Body of pancreas (tissue), 4 donors: ENCODE results near the gene SYT5. TPM values are rescaled to one million over a fixed set of nuclear protein-coding genes. Genes with fewer than 3 reads are reported as not detected.

Experiments
- ATAC-seq: fragments of 150-250 bp; one replicate; pipeline ENCODE4 v1.9.1; 2016
- DNase-seq, 4 donors: peaks; one replicate each; pipeline ENCODE4 v3.0.0-alpha.2; 2019
- H3K27ac ChIP-seq, 4 donors: fragments of 200-600 bp; sonication (generic); 1 replicate in 3 of 4; 2 replicates in 1 of 4; pipeline versions ENCODE4 v1.5.1 to v1.6.1; 2016 to 2019; ENCODE audit warnings: mild to moderate bottlenecking in 1 of 4, mixed read lengths in 1 of 4, moderate library complexity in 1 of 4
- H3K27me3 ChIP-seq, 2 donors: fragments of 200-600 bp; sonication (generic); one replicate each; pipeline ENCODE4 v1.6.0; 2016; ENCODE audit warnings: mild to moderate bottlenecking in 1 of 2
- H3K36me3 ChIP-seq, 2 donors: fragments of 200-600 bp; sonication (generic); replicated peaks in 1 of 2; 2 replicates each; pipeline ENCODE4 v1.5.1; 2016; ENCODE audit warnings: low read depth in 2 of 2; ENCODE audit not compliant: insufficient read depth in 1 of 2
- H3K4me1 ChIP-seq: fragments of 200-600 bp; sonication (generic); one replicate; pipeline ENCODE4 v1.6.0; 2016
- H3K4me3 ChIP-seq, 2 donors: fragments of 200-600 bp; sonication (generic); 1 replicate in 1 of 2; 2 replicates in 1 of 2; pipeline ENCODE4 v1.5.1; 2016 to 2019
- H3K9me3 ChIP-seq, 3 donors: fragments of 200-600 bp; sonication (generic); 1 replicate in 2 of 3; 2 replicates in 1 of 3; pipeline ENCODE4 v1.5.1; 2016
- POLR2A ChIP-seq, 3 donors: fragments of 450-650 bp; IDR thresholded peaks; one replicate each; pipeline ENCODE4 v1.6.1; 2016; ENCODE audit warnings: antibody characterized with exemption in 3 of 3, mild to moderate bottlenecking in 2 of 3
- WGBS, 2 donors: methylation state at CpG; one replicate each; pipeline ENCODE4 v1.1.5; 2017; 5-methylcytosine and 5-hydroxymethylcytosine counted together
- intact Hi-C: fragments of 100-400 bp; cut with DNase I; formaldehyde crosslinking; loops from one replicate; pipeline ENCODE4 v1.15.1; 2023
- total RNA-seq, 2 donors: library from RNA; depleted of rRNA; stranded (reverse); fragments of >200 nt; gene quantifications; one replicate each; pipeline ENCODE4 v1.1.0, GENCODE V29; 2016
- TF ChIP-seq, protein P1 (sequence below), 7 experiments: fragments of 450-650 bp in 4 of 7; fragments of 200-600 bp in 3 of 7; sonication (generic) in 3 of 7; IDR thresholded peaks; one replicate each; pipeline ENCODE4 v1.5.1; 2016 to 2019; ENCODE audit warnings: antibody characterized with exemption in 7 of 7

The SYT5 gene
- total RNA-seq, 2 donors from 2014 or later: 0.26 TPM; not detected in 1

DNA sequence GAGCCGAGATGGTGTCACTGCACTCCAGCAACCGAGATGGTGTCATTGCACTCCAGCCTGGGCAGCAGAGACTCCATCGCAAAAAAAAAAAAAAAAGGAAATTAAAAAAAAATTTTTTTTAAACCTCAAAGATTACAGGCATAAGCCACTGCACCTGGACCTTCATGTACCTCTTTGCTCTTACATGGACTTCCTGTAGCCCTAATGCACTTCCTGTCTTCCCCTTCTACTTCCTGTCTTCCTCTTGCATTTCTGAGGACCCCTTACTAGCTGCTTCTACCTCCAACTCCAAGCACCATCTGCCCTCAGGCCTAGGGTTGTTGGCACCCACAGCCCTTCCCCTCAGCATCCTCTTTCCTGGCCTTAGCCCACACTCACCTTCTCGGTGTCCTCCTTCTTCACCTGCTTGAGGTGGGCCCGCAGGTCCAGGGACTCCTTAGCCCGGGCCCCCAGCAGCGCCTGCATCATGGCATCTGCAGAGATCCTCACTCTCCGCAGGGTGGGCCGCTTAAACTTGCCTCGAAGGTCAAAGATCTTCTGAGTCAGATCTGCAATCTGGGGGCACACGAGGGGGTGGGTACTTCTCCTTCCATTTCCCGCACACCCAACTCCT, 26.3 kb downstream of the SYT5 start:
- Histone ChIP-seq H3K4me1 (peaks cover 11% of the 10 kb centered on the region), H3K27ac (no peak overlapping the region), H3K27me3 (peaks cover 0 to 18% of the 10 kb centered on the region in 2 donors), H3K36me3 (no peaks in the 10 kb centered on the region), H3K4me3 (no peak overlapping the region), H3K9me3 (no peaks in the 10 kb centered on the region)
- DNase-seq (no peak), ATAC-seq (no peak)
- WGBS, 2 donors: 75 to 81% methylated on average over 12 of the region's 12 CpGs
- intact Hi-C loops: no loop called here
- no peak for TF ChIP-seq POLR2A (IDR thresholded peaks at IDR 0.05)
- TF ChIP-seq, protein P1, sequence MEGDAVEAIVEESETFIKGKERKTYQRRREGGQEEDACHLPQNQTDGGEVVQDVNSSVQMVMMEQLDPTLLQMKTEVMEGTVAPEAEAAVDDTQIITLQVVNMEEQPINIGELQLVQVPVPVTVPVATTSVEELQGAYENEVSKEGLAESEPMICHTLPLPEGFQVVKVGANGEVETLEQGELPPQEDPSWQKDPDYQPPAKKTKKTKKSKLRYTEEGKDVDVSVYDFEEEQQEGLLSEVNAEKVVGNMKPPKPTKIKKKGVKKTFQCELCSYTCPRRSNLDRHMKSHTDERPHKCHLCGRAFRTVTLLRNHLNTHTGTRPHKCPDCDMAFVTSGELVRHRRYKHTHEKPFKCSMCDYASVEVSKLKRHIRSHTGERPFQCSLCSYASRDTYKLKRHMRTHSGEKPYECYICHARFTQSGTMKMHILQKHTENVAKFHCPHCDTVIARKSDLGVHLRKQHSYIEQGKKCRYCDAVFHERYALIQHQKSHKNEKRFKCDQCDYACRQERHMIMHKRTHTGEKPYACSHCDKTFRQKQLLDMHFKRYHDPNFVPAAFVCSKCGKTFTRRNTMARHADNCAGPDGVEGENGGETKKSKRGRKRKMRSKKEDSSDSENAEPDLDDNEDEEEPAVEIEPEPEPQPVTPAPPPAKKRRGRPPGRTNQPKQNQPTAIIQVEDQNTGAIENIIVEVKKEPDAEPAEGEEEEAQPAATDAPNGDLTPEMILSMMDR (IDR thresholded peaks at IDR 0.05): no peak

DNA sequence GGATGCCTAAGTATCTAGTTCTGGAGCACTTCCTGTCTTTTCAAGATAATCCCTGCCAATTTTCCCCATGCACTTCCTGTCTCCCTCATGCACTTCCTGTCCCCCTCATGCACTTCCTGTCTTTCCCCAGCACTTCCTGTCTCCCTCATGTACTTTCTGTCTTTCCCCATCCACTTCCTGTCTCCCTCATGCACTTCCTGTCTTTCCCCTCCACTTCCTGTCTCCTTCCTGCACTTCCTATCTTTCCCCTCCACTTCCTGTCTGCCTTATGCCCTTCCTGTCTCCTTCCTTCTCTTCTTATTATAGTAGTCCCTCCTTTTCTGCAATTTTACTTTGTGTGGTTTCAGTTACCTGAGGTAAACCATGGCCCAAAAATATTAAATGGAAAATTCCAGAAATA, 28.1 kb downstream of the SYT5 start:
- Histone ChIP-seq H3K4me1 (peaks cover 11% of the 10 kb centered on the region), H3K9me3 (no peaks in the 10 kb centered on the region), H3K36me3 (no peaks in the 10 kb centered on the region), H3K27ac (no peak overlapping the region), H3K27me3 (peaks cover 0 to 5% of the 10 kb centered on the region in 2 donors), H3K4me3 (no peak overlapping the region)
- intact Hi-C loops: no loop called here
- TF ChIP-seq, protein P1 (IDR thresholded peaks at IDR 0.05): no peak
- TF ChIP-seq POLR2A (IDR thresholded peaks at IDR 0.05): no peak
- ATAC-seq (no peak), DNase-seq (no peak)

DNA sequence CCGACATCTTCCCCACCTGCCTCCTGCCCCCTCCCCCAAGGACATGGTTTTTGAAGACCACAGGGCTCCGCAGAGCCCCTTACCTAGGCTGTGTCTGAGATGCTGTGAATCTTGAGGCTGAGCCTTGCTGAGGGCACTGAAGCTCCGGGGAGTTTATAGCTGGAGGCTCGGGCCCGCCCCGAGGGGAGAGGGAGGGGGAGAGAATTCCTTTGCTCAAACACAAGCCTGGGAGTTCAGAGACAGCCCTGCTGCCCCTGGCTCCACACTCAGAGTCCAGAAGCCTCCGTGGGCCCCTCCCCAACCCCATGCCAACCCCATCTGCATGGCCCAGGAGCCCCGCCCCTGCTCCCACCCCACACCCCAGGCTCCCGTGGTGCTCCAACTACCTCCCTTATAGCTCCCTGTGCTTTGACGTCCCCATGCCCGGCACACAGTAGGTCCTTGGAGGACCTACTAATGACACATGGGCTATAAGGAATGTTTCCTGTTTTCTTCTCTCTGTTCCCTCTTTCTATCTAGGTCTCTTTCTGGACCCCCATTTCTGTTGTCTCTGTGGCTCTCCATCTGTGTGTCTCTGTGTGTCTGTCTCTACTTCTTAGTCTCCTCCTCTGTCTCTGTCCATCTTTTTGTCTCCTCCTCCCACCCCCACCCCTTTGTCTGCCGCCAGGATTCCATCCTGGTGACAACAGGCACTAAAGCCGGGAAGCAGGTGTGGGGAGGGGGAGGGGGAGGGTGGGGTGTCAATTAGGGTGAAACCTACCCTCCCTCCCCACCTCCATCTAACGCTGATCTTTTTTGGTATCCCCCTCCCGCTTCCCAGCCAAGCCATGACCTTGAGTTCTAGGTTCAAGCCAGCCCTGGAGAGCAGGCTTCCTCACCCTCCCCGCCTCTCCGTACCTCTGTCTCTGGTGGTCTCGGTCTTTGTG, 30.7 kb downstream of the SYT5 start, which contains the start of gene TNNT1:
Gene TNNT1 (minus strand): TSS at position 129 of the 926 bp plus-strand sequence. CDS start 2,049 bp downstream, outside the sequence.
- Histone ChIP-seq H3K27me3 (peaks cover 0 to 13% of the 10 kb centered on the region in 2 donors), H3K27ac (no peak within 1 kb of the TSS), H3K4me3 (no peak within 1 kb of the TSS), H3K36me3 (no peaks in the 10 kb centered on the region), H3K4me1 (no peaks in the 10 kb centered on the region), H3K9me3 (no peaks in the 10 kb centered on the region)
- no peak for ATAC-seq
- no peak for TF ChIP-seq POLR2A (IDR thresholded peaks at IDR 0.05)
- TF ChIP-seq, protein P1 (IDR thresholded peaks at IDR 0.05): no peak
- intact Hi-C loops: no loop called here
- DNase-seq: no peak
- WGBS, 2 donors: 9 to 16% methylated on average over 12 to 18 of the region's 18 CpGs

DNA sequence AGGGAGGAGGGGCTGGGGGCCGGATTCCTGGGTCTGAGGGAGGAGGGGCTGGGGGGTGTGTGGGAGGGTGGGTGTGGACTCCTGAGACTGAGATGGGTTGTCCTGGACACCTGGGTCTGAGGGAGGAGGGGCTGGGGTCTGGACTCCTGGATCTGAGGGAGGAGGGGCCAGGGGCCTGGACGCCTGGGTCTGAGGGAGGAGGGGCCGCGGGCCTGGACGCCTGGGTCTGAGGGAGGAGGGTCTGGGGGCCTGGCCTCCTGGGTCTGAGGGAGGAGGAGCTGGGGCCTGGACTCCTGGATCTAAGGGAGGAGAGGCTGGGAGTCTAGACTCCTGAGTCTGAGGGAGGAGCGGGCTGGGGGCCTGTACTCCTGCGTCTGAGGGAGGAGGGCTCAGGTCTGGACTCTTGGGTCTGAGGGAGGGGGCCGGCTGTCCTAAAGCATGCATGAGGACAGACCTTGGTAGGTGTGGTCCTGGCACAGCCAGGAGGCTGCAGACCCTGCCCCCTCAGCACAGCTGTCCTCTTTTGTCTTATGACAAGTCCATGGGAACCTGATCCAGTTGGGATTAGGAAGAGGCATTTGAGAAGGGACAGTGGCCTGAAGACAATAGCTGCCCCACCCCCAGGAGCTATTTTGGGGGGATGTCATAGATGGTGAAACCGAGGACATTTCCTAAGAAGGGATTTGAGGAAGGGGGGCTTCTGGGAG, 32.4 kb downstream of the SYT5 start:
- DNase-seq: no peak
- Histone ChIP-seq H3K36me3 (no peaks in the 10 kb centered on the region), H3K27ac (no peak overlapping the region), H3K9me3 (no peaks in the 10 kb centered on the region), H3K27me3 (peaks cover 0 to 15% of the 10 kb centered on the region in 2 donors), H3K4me3 (no peak overlapping the region), H3K4me1 (no peaks in the 10 kb centered on the region)
- TF ChIP-seq, protein P1 (IDR thresholded peaks at IDR 0.05): no peak
- no peak for TF ChIP-seq POLR2A (IDR thresholded peaks at IDR 0.05)
- 7 to 9% methylated on average over 3 to 8 of the region's 9 CpGs for WGBS, 2 donors
- intact Hi-C loops: no loop called here
- no peak for ATAC-seq
